Bronchial epithelial cell (primary cell): ENCODE results near the gene GDI2. TPM values are rescaled to one million over a fixed set of nuclear protein-coding genes. Genes with fewer than 3 reads are reported as not detected.

Experiments
- DNase-seq: peaks from one replicate; pipeline ENCODE4 v3.0.0-alpha.2; 2010; ENCODE audit warnings: low read depth
- FAIRE-seq: peaks from 2 replicates; lab custom pipeline; 2011; peaks lifted over from hg19 to GRCh38; lab: Jason Lieb, UNC
- H3K27me3 ChIP-seq: 2 replicates; pipeline ENCODE4 v1.5.1; 2011; ENCODE audit warnings: low read length; ENCODE audit not compliant: control insufficient read depth, insufficient read depth
- H3K36me3 ChIP-seq: 2 replicates; pipeline ENCODE4 v1.5.1; 2011; ENCODE audit warnings: low read length; ENCODE audit not compliant: control insufficient read depth, insufficient read depth
- H3K4me3 ChIP-seq: 2 replicates; pipeline ENCODE4 v1.5.1; 2011; ENCODE audit warnings: mild to moderate bottlenecking, low read depth, low read length, control low read depth
- CTCF ChIP-seq: IDR thresholded peaks from 2 replicates; pipeline ENCODE4 v1.5.1; 2011; ENCODE audit warnings: mild to moderate bottlenecking, moderate library complexity, low read length, control low read depth, inconsistent platforms; ENCODE audit not compliant: insufficient read depth, severe bottlenecking
- total RNA-seq: library from RNA; depleted of rRNA; stranded (reverse); fragments of >200 nt; gene quantifications from 2 replicates; pipeline ENCODE4 v1.2.1, GENCODE V29; 2014

GDI2 gene
- total RNA-seq, 1 donor from 2014 or later, result 395 TPM

GRCh38 chr10:5764422-5765297 lies 48.6 kb downstream of the GDI2 start:
- no peaks in the 10 kb centered on the region for H3K27me3 ChIP-seq
- H3K4me3 ChIP-seq, result no peak overlapping the region
- DNase-seq (no peak), FAIRE-seq (no peak)
- no peak for TF ChIP-seq CTCF
- H3K36me3 ChIP-seq, result peaks cover 11% of the 10 kb centered on the region

- Histone ChIP-seq H3K36me3 (peaks cover 11% of the 10 kb centered on the region), H3K27me3 (no peaks in the 10 kb centered on the region), H3K4me3 (no peak overlapping the region)
- TF ChIP-seq CTCF, result no peak
- no peak for FAIRE-seq
- peak; percentile 7 for DNase-seq
Measured at GRCh38 chr10:5762531-5762930, 50.7 kb downstream of the GDI2 start.

GRCh38 chr10:5761220-5761619 lies 52.0 kb downstream of the GDI2 start:
- H3K36me3 ChIP-seq, result peaks cover 15% of the 10 kb centered on the region
- no peak for FAIRE-seq
- H3K27me3 ChIP-seq, result no peaks in the 10 kb centered on the region

GRCh38 chr10:5760515-5760914 lies 52.7 kb downstream of the GDI2 start:
- peaks cover 17% of the 10 kb centered on the region for H3K36me3 ChIP-seq
- TF ChIP-seq CTCF, result no peak
- DNase-seq (no peak), FAIRE-seq (no peak)
- H3K4me3 ChIP-seq, result no peak overlapping the region
- H3K27me3 ChIP-seq, result no peaks in the 10 kb centered on the region

More at GRCh38 chr10:5761220-5761619, 52.0 kb downstream of the GDI2 start:
- TF ChIP-seq CTCF, result no peak
- no peak overlapping the region for H3K4me3 ChIP-seq
- no peak for DNase-seq

GRCh38 chr10:5758927-5759326 lies 54.3 kb downstream of the GDI2 start:
- peaks cover 16% of the 10 kb centered on the region for H3K36me3 ChIP-seq
- no peak for FAIRE-seq
- no peak overlapping the region for H3K4me3 ChIP-seq
- H3K27me3 ChIP-seq, result no peaks in the 10 kb centered on the region
- no peak for DNase-seq
- TF ChIP-seq CTCF, result no peak
